VCaP (cell line): Measurements from ENCODE around the gene LTB4R.

Experiments used
- H3K27ac ChIP-seq: fragments of 450-650 bp; 2 replicates; pipeline ENCODE4 v1.5.1; 2017
- TF ChIP-seq, protein P1 (sequence below): fragments of 450-650 bp; conservative IDR thresholded peaks from 2 replicates; pipeline ENCODE4 v1.5.1; 2017; ENCODE audit warnings: mild to moderate bottlenecking, moderate library complexity

LTB4R gene

DNA sequence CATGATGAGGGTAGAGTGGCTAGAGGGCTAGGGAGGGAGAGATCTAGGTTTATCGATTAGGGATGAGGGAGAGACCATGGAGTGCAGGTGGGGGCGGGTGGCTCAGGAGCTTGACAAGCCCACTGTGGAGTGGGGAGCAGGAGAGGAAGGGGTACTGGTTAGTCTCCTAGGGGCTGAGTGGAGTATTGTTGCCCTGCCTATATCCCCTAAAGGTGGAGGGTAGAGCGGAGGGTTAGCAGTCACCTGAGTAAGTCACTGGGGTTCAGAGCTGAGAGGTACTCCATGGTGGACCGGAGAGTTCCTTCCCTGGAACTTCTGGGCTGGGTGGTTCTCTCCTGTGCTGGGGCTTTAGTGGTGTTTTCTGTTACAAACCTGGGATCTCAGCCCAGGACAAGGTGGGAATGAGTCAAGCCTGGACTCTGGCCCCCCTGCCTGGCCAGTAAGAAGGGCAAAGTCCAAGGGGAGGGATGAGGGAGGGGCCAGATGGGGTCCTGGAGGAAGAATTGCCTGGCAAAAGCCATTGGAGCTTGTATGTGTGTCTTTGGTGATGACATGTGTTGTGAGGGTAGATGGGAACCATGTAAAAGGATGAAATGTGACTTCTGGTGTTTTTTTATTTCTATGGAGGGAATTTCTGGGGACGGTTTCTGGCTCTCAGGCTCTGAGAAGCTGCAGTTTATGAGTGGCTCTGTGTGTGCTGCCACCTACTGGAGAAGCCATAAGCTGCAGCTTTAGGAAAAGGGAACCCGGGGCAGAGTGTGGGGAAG is 3.5 kb upstream of the LTB4R start, which contains the start of gene CIDEB:
Gene CIDEB, minus strand, starts transcription at position 403 of the 767 bp plus-strand sequence. Its CDS starts 119 bp downstream, at position 284.
- TF ChIP-seq, protein P1, sequence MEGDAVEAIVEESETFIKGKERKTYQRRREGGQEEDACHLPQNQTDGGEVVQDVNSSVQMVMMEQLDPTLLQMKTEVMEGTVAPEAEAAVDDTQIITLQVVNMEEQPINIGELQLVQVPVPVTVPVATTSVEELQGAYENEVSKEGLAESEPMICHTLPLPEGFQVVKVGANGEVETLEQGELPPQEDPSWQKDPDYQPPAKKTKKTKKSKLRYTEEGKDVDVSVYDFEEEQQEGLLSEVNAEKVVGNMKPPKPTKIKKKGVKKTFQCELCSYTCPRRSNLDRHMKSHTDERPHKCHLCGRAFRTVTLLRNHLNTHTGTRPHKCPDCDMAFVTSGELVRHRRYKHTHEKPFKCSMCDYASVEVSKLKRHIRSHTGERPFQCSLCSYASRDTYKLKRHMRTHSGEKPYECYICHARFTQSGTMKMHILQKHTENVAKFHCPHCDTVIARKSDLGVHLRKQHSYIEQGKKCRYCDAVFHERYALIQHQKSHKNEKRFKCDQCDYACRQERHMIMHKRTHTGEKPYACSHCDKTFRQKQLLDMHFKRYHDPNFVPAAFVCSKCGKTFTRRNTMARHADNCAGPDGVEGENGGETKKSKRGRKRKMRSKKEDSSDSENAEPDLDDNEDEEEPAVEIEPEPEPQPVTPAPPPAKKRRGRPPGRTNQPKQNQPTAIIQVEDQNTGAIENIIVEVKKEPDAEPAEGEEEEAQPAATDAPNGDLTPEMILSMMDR: peak; percentile 97
- no peak within 1 kb of the TSS for H3K27ac ChIP-seq

DNA sequence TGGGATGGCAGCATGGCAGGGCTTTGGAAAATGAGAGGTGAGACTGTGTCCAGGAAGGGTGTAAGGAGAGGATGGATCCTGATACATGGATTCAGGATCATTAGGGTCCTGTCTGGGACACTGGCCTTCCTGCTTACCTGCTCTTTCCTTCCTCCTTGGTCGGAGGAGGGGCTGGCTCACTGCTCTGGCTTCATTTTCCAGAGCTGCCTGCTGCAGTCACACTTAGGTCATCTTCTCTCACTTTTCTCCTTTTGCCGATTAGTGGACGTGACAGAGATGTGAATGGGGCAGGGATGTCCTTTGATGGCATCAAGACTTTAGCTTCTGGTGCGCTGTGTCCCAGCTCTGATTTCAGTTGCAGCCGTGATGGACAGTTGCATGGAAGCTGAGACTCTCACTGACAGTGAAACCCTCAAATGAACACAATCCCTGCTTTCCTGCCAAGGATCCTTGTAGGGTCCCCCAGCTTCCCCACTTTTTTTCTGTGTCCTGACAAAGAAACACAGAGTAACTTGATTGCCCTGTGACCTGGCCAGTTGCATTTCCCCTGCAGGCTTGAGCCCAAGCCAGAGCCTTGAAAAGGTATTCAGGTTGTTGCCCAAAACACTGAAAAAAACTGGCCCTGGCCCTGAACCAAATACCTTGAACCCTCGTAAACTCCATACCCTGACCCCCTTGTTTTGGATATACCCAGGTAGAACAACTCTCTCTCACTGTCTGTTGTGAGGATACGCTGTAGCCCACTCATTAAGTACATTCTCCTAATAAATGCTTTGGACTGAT is 2.8 kb upstream of the LTB4R start:
- H3K27ac ChIP-seq: no peak overlapping the region
- TF ChIP-seq, protein P1: peak; percentile 29

DNA sequence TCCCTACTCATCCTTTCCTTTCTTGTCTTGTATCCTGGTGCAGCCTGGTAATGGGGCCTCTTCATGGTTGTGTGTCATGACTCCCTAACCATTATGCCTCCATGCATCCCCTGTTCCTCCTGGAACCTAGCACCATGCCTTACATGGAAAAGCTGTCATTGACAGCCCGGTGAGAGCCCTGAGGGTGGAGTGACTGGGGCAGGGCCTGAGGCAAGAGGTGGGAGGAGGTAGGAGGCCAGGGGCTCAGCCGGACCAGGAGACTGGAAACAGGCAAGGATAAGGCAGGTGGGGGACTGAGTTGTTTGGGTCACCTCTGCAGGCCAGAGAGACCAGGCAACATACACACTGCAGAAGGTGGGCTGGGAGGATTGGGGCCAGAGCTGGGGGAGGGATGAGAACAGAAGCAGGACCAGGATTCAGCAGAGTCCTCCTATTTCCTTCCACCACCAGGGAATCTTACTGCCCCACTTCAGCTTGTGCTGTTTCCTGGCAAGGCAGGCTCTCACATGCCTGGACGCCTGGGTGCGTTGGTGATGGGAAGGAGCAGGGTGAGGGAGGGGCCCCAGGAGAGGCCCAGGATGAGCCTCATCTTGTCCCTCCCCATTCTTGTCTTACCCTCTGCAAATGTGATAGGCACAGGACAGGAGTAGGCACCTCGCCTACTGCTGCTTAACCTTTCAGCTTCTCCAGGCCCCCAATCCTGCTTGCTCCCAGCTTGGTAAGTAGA is 1.6 kb upstream of the LTB4R start, which contains the start of gene LTB4R2:
Gene LTB4R2, plus strand, starts transcription at position 603 of the 727 bp plus-strand sequence. CDS start 525 bp downstream, outside the sequence.
- no peak within 1 kb of the TSS for H3K27ac ChIP-seq
- TF ChIP-seq, protein P1: no peak

DNA sequence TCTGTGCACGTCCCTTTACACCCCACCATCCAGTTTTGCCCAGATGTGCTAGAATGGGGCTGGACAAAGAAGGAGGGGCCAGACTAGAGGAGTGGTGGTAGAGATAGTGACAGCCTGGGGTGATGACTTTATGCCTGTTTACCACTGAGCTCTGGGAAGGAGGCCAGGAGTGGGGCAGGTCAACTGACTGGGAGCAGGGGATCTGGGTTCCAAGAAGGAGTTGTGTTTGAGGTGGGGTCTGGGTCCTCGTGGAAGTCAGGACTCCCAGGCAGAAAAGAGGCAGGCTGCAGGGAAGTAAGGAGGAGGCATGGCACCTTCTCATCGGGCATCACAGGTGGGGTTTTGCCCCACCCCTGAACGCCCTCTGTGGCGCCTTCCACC is 1.0 kb upstream of the LTB4R start:
- TF ChIP-seq, protein P1: no peak
- H3K27ac ChIP-seq: no peak overlapping the region

DNA sequence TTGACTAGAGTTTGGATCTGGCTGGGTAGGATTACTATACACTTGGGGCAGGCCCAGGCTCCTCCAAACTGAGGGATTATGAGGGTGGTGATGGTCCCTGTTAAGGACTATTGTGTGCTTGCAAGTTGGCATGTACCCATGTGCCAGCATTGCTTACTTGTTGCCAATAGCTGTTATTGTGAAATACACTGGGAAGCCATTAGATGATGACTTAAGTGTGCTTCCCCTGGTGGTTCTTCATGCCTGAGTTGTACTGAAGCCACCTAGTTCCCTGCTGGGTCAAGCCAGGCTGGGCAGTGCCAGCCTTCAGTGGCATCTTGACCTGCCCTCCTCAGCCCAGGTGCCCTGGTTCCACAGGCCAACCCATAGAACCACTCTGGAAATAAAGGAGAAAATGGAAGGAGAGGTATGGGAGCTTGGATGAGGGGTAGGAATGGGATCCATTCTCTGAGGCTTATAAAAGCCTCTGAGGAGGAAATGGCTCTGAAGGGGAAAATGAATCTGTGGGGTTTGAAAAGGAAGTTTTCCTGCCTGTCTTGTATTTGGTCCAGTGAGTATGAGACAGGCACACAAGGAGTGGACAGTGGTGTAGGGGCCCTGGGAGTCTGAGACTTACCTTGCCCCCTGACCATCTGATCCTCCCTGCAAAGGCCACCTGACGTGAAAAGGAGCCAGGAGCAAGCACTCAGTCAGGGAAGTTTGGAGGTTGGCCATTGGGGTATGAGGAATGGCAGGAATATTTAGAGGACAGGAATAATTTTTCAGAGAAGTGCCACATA is 724 bp downstream of the LTB4R start:
- TF ChIP-seq, protein P1: no peak
- H3K27ac ChIP-seq: no peak overlapping the region

DNA sequence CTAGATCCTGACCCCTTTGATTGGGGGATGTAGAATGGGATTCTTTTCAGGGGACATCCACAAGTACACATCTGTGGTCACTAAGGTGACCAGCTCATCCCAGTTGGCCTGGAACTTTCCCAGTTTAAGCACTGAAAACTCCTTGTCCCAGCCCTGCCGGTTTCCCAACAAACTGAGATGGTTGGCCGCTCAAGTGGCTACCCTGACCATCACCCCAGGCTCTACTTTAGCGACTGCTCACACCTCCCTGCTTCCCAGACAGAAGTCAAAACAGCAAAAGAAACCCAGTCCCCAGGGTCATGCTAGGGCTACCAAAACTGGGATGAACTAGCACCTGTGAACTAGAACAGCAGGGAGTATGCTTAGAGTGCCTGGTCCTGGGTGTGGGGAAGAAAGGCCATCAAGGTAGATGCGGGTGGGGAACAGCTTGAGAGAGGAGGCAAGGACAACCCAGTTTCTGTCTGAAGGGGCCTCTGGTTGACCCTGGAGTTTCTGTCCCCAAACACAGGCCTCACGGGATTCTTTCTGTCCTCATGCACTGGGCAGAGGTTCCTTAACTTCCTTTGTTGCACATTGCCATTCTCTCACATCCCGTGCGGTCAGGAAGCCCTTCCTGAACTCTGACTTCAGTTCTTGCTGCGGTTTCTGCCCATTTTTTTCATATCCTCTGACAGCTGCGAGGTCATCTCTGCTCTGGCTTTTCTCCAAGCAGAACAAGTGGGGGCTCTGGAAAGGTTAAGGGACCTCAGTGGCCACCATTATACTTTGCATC is 1.6 kb downstream of the LTB4R start:
- TF ChIP-seq, protein P1: no peak
- H3K27ac ChIP-seq: no peak overlapping the region
